HEK293T (cell line): ENCODE measurements around the gene PTPN3.

Source experiments
- ARNT ChIP-seq: fragments of 450-650 bp; IDR thresholded peaks from 2 replicates; pipeline ENCODE4 v1.6.1; 2017; ENCODE audit warnings: mild to moderate bottlenecking
- ELF4 ChIP-seq: fragments of 450-650 bp; IDR thresholded peaks from 2 replicates; pipeline ENCODE4 v1.6.1; 2017; ENCODE audit warnings: antibody characterized with exemption
- FOXM1 ChIP-seq: fragments of 450-650 bp; IDR thresholded peaks from 2 replicates; pipeline ENCODE4 v1.6.1; 2017; ENCODE audit warnings: mild to moderate bottlenecking, borderline replicate concordance
- HDGF ChIP-seq: fragments of 450-650 bp; IDR thresholded peaks from 2 replicates; pipeline ENCODE4 v1.6.1; 2017; ENCODE audit warnings: antibody characterized with exemption, borderline replicate concordance
- SP1 ChIP-seq: fragments of 450-650 bp; IDR thresholded peaks from 2 replicates; pipeline ENCODE4 v1.6.1; 2017
- SUZ12 ChIP-seq: fragments of 450-650 bp; IDR thresholded peaks from 2 replicates; pipeline ENCODE4 v1.6.1; 2016; ENCODE audit warnings: mild to moderate bottlenecking

DNA sequence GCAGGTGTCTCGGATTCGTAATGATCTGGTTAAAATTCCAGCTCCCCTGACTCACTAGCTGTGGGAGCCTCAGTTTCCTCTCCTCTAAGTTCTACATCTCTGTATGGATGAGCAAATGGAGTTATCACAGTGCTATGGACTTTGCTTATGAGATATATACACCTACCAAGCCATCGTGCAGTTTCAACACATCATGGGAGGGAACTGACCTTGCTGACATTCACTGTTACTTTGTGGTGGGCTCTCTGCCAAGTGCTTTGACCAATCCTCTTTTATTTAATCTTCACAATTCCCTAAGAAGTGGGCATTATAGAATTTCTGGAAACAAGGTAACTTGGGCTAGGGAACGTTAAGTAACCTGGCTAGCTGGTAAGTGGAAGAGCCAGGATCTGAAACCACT is 70.2 kb downstream of the PTPN3 start:
- no peak for TF ChIP-seq SP1
- no peak for TF ChIP-seq ARNT
- no peak for TF ChIP-seq ELF4
- no peak for TF ChIP-seq FOXM1
- no peak for TF ChIP-seq HDGF
- no peak for TF ChIP-seq SUZ12
